Measurements from ENCODE around the gene ATP9B.
"Not testable (repeated sequence)": the region's sequence is repeated elsewhere in the genome, so short reads cannot be mapped to it uniquely, and the experiment has no call there.

Gene ATP9B

DNA sequence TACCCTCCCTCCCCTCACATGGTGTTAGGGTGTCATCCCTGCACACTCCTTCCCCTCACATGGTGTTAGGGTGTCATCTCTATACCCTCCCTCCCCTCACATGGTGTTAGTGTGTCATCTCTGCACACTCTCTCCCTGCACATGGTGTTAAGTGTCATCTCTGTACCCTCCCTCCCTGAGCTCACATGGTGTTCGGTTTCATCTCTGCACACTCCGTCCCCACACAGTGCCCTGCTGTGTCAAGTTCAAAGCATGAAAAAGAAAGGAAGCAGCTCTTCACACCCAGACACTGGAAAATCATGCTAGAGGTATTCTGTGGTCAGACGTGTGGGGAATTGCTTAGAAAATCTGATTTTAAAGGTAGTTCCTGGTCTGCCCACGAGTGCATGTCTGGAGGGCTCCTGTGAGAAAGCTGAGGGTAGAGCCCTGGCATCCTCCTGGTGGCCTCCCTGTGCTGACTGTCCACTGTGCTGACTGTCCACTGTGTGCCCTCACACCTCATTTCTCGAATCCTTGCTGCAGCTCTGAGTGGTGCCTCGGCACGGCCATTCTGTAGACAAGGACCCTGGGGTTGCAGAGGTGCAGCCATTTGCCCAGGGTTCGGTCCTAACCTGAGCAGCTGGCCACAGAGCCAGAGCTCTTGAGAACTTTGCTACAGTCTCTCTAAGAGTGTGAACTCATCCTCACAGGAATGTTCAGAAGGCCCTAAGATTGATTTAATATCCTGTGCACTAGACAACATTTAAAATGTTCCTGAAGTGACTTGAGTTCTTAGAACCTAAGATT is 257.4 kb downstream of the ATP9B start:
- no peak overlapping the region for H3K4me3 ChIP-seq (ENCODE audit: insufficient read depth, low read depth, low read length, poor library complexity, severe bottlenecking)
- no peaks in the 10 kb centered on the region for H3K27me3 ChIP-seq (replicated peaks; ENCODE audit: control insufficient read depth, insufficient read depth, low read length, poor library complexity, severe bottlenecking)
- peaks cover 31% of the 10 kb centered on the region for H3K36me3 ChIP-seq (ENCODE audit: control insufficient read depth, insufficient read depth, low read length)
- no peak for DNase-seq
- H3K9me3 ChIP-seq (ENCODE audit: control insufficient read depth, low read length) = no peaks in the 10 kb centered on the region
- no peaks in the 10 kb centered on the region for H3K4me1 ChIP-seq (ENCODE audit: control insufficient read depth, insufficient read depth, low read length, poor library complexity, severe bottlenecking)
- no peak overlapping the region for H3K27ac ChIP-seq (ENCODE audit: insufficient read depth, low read length, poor library complexity, severe bottlenecking)

DNA sequence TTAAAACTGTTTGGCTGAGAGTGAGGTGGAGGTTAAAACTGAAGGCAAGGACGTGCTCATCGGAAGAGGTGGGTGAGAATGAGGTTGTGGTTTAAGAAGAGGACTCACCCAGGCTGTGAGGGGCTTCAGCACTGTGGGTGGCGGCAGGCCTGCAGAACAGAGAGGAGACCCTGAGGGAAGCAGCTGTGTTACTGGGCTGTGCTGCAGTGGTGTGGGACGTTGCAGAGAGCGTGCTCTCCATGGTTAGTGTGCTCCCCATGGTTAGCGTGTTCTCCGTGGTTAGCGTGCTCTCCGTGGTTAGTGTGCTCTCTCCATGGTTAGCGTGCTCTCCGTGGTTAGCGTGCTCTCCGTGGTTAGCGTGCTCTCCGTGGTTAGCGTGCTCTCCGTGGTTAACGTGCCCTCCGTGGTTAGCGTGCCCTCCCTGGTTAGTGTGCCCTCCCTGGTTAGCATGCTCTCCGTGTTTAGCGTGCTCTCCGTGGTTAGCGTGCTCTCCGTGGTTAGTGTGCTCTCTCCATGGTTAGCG is 258.1 kb downstream of the ATP9B start:
- Histone ChIP-seq H3K4me3 (ENCODE audit: insufficient read depth, low read depth, low read length, poor library complexity, severe bottlenecking) (no peak overlapping the region), H3K4me1 (ENCODE audit: control insufficient read depth, insufficient read depth, low read length, poor library complexity, severe bottlenecking) (no peaks in the 10 kb centered on the region), H3K36me3 (ENCODE audit: control insufficient read depth, insufficient read depth, low read length) (peaks cover 24% of the 10 kb centered on the region), H3K27me3 (replicated peaks; ENCODE audit: control insufficient read depth, insufficient read depth, low read length, poor library complexity, severe bottlenecking) (no peaks in the 10 kb centered on the region), H3K27ac (ENCODE audit: insufficient read depth, low read length, poor library complexity, severe bottlenecking) (no peak overlapping the region), H3K9me3 (ENCODE audit: control insufficient read depth, low read length) (no peaks in the 10 kb centered on the region)
- DNase-seq = no peak

DNA sequence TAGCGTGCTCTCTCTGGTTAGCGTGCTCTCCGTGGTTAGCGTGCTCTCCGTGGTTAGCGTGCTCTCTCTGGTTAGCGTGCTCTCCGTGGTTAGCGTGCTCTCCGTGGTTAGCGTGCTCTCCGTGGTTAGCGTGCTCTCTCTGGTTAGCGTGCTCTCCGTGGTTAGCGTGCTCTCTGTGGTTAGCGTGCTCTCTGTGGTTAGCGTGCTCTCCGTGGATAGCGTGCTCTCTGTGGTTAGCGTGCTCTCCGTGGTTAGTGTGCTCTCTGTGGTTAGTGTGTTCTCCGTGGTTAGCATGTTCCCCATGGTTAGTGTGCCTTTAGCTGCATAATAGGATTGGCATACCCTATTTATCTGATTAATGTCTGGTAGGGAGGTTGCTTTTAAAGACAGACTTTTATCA is 258.7 kb downstream of the ATP9B start:
- DNase-seq; H3K27me3 ChIP-seq (replicated peaks; ENCODE audit: control insufficient read depth, insufficient read depth, low read length, poor library complexity, severe bottlenecking); H3K27ac ChIP-seq (ENCODE audit: insufficient read depth, low read length, poor library complexity, severe bottlenecking); H3K4me3 ChIP-seq (ENCODE audit: insufficient read depth, low read depth, low read length, poor library complexity, severe bottlenecking); H3K9me3 ChIP-seq (ENCODE audit: control insufficient read depth, low read length); H3K4me1 ChIP-seq (ENCODE audit: control insufficient read depth, insufficient read depth, low read length, poor library complexity, severe bottlenecking): not testable (repeated sequence)
- peaks cover 25% of the 10 kb centered on the region for H3K36me3 ChIP-seq (ENCODE audit: control insufficient read depth, insufficient read depth, low read length)

DNA sequence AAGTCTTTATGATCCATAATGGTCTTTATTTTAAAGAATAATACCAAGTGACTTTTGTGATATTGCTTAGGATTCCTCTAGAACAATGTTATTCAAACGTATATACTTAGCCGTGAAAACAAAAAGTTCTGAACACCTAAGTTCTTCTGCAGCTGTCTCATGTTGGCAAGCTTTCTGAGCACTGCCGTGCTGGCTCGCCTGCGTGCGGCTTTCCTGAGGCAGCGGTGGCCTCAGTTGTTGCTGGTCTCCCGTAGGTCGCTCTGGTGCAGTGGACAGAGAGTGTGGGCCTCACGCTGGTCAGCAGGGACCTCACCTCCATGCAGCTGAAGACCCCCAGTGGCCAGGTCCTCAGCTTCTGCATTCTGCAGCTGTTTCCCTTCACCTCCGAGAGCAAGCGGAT is 259.7 kb downstream of the ATP9B start:
- no peak for DNase-seq
- Histone ChIP-seq H3K4me1 (ENCODE audit: control insufficient read depth, insufficient read depth, low read length, poor library complexity, severe bottlenecking) (no peaks in the 10 kb centered on the region), H3K4me3 (ENCODE audit: insufficient read depth, low read depth, low read length, poor library complexity, severe bottlenecking) (no peak overlapping the region), H3K27ac (ENCODE audit: insufficient read depth, low read length, poor library complexity, severe bottlenecking) (no peak overlapping the region), H3K27me3 (replicated peaks; ENCODE audit: control insufficient read depth, insufficient read depth, low read length, poor library complexity, severe bottlenecking) (no peaks in the 10 kb centered on the region), H3K36me3 (ENCODE audit: control insufficient read depth, insufficient read depth, low read length) (peaks cover 33% of the 10 kb centered on the region), H3K9me3 (ENCODE audit: control insufficient read depth, low read length) (no peaks in the 10 kb centered on the region)

DNA sequence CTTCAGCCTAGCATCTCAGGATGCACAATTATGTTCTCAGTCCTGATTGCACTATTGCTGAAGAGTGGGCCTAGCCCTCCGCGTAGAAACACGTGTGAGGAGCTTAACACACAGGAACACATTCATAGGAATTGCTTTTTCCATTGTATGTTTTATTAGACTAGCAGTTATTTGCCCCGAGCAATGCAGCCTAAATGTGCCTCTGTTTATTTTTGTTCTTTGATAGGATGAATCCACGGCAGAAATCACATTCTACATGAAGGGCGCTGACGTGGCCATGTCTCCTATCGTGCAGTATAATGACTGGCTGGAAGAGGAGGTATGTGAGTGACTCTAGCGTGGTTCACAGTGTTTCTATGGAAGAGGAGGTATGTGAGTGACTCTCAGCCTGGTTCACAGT is 260.6 kb downstream of the ATP9B start:
- no peak for DNase-seq
- peaks cover 33% of the 10 kb centered on the region for H3K36me3 ChIP-seq (ENCODE audit: control insufficient read depth, insufficient read depth, low read length)
- H3K9me3 ChIP-seq (ENCODE audit: control insufficient read depth, low read length) = no peaks in the 10 kb centered on the region
- H3K27ac ChIP-seq (ENCODE audit: insufficient read depth, low read length, poor library complexity, severe bottlenecking) = no peak overlapping the region
- H3K4me3 ChIP-seq (ENCODE audit: insufficient read depth, low read depth, low read length, poor library complexity, severe bottlenecking) = no peak overlapping the region
- H3K4me1 ChIP-seq (ENCODE audit: control insufficient read depth, insufficient read depth, low read length, poor library complexity, severe bottlenecking) = no peaks in the 10 kb centered on the region
- no peaks in the 10 kb centered on the region for H3K27me3 ChIP-seq (replicated peaks; ENCODE audit: control insufficient read depth, insufficient read depth, low read length, poor library complexity, severe bottlenecking)

DNA sequence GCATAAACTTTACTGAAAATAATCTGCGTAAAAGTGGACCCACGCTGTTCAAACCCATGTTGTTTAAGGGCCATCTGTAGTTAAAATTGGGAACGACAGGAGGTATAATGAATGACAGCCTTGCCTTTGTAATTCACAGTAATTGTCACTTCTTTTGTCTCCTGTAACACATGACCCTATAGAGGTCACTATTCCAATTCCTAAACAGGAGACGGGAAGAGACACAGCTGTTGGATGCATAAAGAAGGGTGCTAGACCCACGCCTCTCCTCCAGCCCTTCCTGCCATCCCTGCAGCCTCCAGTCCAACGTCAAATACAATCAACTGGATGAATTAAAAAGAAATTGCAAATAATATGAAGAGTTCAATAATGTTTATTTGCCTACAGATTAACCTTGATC is 263.5 kb downstream of the ATP9B start:
- Histone ChIP-seq H3K4me3 (ENCODE audit: insufficient read depth, low read depth, low read length, poor library complexity, severe bottlenecking) (no peak overlapping the region), H3K27ac (ENCODE audit: insufficient read depth, low read length, poor library complexity, severe bottlenecking) (no peak overlapping the region), H3K4me1 (ENCODE audit: control insufficient read depth, insufficient read depth, low read length, poor library complexity, severe bottlenecking) (no peaks in the 10 kb centered on the region), H3K9me3 (ENCODE audit: control insufficient read depth, low read length) (no peaks in the 10 kb centered on the region), H3K36me3 (ENCODE audit: control insufficient read depth, insufficient read depth, low read length) (peaks cover 55% of the 10 kb centered on the region), H3K27me3 (replicated peaks; ENCODE audit: control insufficient read depth, insufficient read depth, low read length, poor library complexity, severe bottlenecking) (no peaks in the 10 kb centered on the region)
- DNase-seq = no peak

DNA sequence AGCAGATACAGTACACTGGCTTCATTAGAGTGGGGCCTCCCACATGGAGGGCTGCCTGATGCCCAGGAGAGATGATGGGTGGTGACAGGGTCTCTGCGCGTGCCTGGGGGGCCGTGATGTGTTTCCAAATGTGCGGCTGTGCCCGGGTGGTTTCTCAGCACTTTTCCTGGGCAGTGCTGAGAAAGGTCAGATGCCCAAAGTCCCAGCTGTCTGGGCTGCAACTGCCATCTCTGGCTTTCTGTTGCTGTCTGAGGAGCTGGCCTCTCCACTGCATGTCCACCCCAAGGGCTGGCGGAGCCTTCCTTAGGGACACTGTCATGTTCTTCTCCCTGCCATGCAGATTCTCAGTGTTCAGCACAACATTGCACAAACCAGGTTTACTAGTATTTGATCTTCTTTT is 263.9 kb downstream of the ATP9B start:
- H3K36me3 ChIP-seq (ENCODE audit: control insufficient read depth, insufficient read depth, low read length) = peaks cover 57% of the 10 kb centered on the region
- no peak overlapping the region for H3K4me3 ChIP-seq (ENCODE audit: insufficient read depth, low read depth, low read length, poor library complexity, severe bottlenecking)
- no peak for DNase-seq
- no peaks in the 10 kb centered on the region for H3K4me1 ChIP-seq (ENCODE audit: control insufficient read depth, insufficient read depth, low read length, poor library complexity, severe bottlenecking)
- H3K27me3 ChIP-seq (replicated peaks; ENCODE audit: control insufficient read depth, insufficient read depth, low read length, poor library complexity, severe bottlenecking) = no peaks in the 10 kb centered on the region
- no peaks in the 10 kb centered on the region for H3K9me3 ChIP-seq (ENCODE audit: control insufficient read depth, low read length)
- H3K27ac ChIP-seq (ENCODE audit: insufficient read depth, low read length, poor library complexity, severe bottlenecking) = no peak overlapping the region

DNA sequence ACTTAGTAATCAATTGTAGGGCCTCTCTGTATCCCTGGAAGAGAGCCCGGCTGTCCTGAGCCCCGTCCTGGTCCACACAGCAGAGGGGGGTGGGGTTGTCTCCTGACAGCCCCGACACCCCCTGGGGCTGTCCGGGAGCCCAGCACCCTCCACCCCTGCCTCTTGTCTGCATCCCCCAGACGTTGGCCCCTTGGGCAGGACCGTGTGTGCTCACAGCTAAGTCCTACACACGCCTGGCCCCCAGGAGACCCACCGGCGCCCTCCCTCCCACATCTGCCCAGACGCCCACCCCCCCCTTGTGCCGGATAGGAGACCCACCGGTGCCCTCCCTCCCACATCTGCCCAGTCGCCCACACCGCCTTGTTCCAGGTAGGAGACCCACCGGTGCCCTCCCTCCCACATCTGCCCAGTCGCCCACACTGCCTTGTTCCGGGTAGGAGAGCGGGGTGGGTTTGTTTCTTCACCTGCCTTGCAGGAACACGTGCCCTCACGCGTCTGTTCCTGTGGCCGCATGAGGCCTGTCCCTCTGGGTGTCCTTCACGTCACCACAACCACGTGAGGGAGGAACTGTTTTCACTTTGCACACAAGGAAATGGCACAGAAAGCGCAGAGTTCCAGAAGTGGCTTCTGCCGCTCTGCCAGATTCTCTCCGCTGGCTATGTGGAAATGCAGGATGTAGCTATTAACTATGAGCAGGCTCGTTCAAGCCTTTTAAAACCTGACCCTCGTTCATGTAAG is 265.5 kb downstream of the ATP9B start:
- Histone ChIP-seq H3K4me1 (ENCODE audit: control insufficient read depth, insufficient read depth, low read length, poor library complexity, severe bottlenecking) (no peaks in the 10 kb centered on the region), H3K27ac (ENCODE audit: insufficient read depth, low read length, poor library complexity, severe bottlenecking) (no peak overlapping the region), H3K4me3 (ENCODE audit: insufficient read depth, low read depth, low read length, poor library complexity, severe bottlenecking) (no peak overlapping the region), H3K27me3 (replicated peaks; ENCODE audit: control insufficient read depth, insufficient read depth, low read length, poor library complexity, severe bottlenecking) (no peaks in the 10 kb centered on the region), H3K9me3 (ENCODE audit: control insufficient read depth, low read length) (no peaks in the 10 kb centered on the region), H3K36me3 (ENCODE audit: control insufficient read depth, insufficient read depth, low read length) (peaks cover 57% of the 10 kb centered on the region)
- DNase-seq = no peak

DNA sequence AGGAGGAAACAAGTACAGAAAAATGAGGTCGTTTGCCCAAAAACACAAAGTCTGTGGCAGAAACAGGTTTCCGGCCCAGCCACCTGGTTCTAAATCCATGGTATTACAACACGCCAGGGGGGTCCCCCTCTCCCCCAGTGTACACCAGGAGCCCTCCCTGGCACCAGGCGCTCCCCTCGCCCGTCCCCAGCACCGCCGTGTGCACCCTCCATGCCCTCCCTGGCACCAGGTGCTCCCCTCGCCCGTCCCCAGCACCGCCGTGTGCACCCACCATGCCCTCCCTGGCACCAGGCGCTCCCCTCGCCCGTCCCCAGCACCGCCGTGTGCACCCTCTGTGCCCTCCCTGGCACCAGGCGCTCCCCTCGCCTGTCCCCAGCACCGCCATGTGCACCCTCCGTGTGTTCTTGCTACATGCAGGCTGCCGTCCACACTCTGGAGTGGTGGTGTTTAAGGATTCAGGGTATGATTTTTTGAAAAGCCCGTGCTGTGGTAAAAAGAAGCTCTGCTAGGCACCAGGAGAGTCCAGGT is 266.7 kb downstream of the ATP9B start:
- no peak for DNase-seq
- Histone ChIP-seq H3K36me3 (ENCODE audit: control insufficient read depth, insufficient read depth, low read length) (peaks cover 51% of the 10 kb centered on the region), H3K27ac (ENCODE audit: insufficient read depth, low read length, poor library complexity, severe bottlenecking) (no peak overlapping the region), H3K4me1 (ENCODE audit: control insufficient read depth, insufficient read depth, low read length, poor library complexity, severe bottlenecking) (no peaks in the 10 kb centered on the region), H3K27me3 (replicated peaks; ENCODE audit: control insufficient read depth, insufficient read depth, low read length, poor library complexity, severe bottlenecking) (no peaks in the 10 kb centered on the region), H3K4me3 (ENCODE audit: insufficient read depth, low read depth, low read length, poor library complexity, severe bottlenecking) (no peak overlapping the region), H3K9me3 (ENCODE audit: control insufficient read depth, low read length) (no peaks in the 10 kb centered on the region)

DNA sequence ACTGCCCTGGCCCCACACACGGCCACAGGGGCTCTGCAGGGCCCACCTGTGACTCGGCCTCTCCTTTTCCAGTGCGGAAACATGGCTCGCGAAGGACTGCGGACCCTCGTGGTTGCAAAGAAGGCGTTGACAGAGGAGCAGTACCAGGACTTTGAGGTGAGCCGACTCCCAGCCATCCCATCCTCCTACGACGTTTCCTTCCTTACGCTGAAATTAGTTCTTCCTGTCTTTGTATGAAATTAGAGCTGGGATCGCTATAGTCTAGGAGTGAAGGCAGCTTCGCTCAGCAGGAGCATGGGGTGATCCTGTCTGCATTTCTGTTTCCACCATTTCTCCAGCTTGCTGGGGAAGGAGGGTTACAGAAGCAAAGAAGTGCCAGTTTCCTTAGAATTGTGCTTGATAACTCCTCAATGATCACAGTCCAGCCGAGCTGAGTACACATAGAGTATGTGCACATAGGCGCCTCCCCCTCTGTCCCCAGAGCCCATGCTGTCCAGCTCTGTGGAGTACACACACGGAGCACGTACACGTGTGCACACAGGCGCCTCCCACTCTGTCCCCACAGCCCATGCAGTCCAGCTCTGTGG is 267.5 kb downstream of the ATP9B start:
- no peaks in the 10 kb centered on the region for H3K4me1 ChIP-seq (ENCODE audit: control insufficient read depth, insufficient read depth, low read length, poor library complexity, severe bottlenecking)
- H3K4me3 ChIP-seq (ENCODE audit: insufficient read depth, low read depth, low read length, poor library complexity, severe bottlenecking) = no peak overlapping the region
- H3K9me3 ChIP-seq (ENCODE audit: control insufficient read depth, low read length) = no peaks in the 10 kb centered on the region
- H3K27me3 ChIP-seq (replicated peaks; ENCODE audit: control insufficient read depth, insufficient read depth, low read length, poor library complexity, severe bottlenecking) = no peaks in the 10 kb centered on the region
- no peak for DNase-seq
- peaks cover 46% of the 10 kb centered on the region for H3K36me3 ChIP-seq (ENCODE audit: control insufficient read depth, insufficient read depth, low read length)
- no peak overlapping the region for H3K27ac ChIP-seq (ENCODE audit: insufficient read depth, low read length, poor library complexity, severe bottlenecking)
